B cell (primary cell): ENCODE results near the gene BFSP1. TPM values are rescaled to one million over a fixed set of nuclear protein-coding genes. Genes with fewer than 3 reads are reported as not detected.

Source experiments
- ATAC-seq: fragments of 200-7000 bp; cut with Tn5 transposase; one replicate; pipeline ENCODE4 v1.10.0; 2021; ENCODE audit warnings: low read depth, mild to moderate bottlenecking, moderate number of reproducible peaks, moderate library complexity
- CTCF ChIA-PET: fragments of 350-600 bp; sonication (Branson Sonifier 250); formaldehyde crosslinking; loops from one replicate; lab custom pipeline; 2021; ENCODE audit warnings: antibody characterized with exemption, inconsistent platforms; lab: Charles Lee
- POLR2A ChIA-PET: fragments of 350-600 bp; sonication (Branson Sonifier 250); formaldehyde crosslinking; loops from one replicate; lab custom pipeline; 2021; ENCODE audit warnings: antibody characterized with exemption; lab: Charles Lee
- DNase-seq: peaks from one replicate; pipeline ENCODE4 v3.0.0; 2013
- H2AFZ ChIP-seq: 2 replicates; pipeline ENCODE4 v1.6.1; 2012; ENCODE audit warnings: mild to moderate bottlenecking, low read depth, low read length; ENCODE audit not compliant: insufficient read depth, poor library complexity, severe bottlenecking
- H3K27ac ChIP-seq, 2 donors: 1 replicate in 1 of 2; 2 replicates in 1 of 2; pipeline ENCODE4 v1.5.1; 2012 to 2013; ENCODE audit warnings: low read length in 2 of 2, mild to moderate bottlenecking in 2 of 2, moderate library complexity in 1 of 2
- H3K27me3 ChIP-seq, 4 experiments: fragments of 200-600 bp in 1 of 4; sonication (generic) in 1 of 4; replicated peaks in 1 of 4; 1 replicate in 2 of 4; 2 replicates in 2 of 4; pipeline versions ENCODE4 v1.6.1 to v1.7.0; 2013 to 2016; ENCODE audit warnings: low read length in 3 of 4, mild to moderate bottlenecking in 2 of 4, mixed read lengths in 1 of 4, moderate library complexity in 1 of 4; ENCODE audit not compliant: insufficient read depth in 4 of 4, control insufficient read depth in 3 of 4; ENCODE audit errors: control extremely low read depth in 1 of 4
- H3K36me3 ChIP-seq, 2 experiments: replicated peaks in 1 of 2; 1 replicate in 1 of 2; 2 replicates in 1 of 2; pipeline versions ENCODE4 v1.6.1 to v1.7.1; 2013; ENCODE audit warnings: low read length in 1 of 2; ENCODE audit not compliant: insufficient read depth in 2 of 2, control insufficient read depth in 1 of 2; ENCODE audit errors: control extremely low read depth in 1 of 2, extremely low read depth in 1 of 2
- H3K4me1 ChIP-seq, 2 donors: fragments of 200-600 bp in 1 of 2; sonication (generic) in 1 of 2; 1 replicate in 1 of 2; 2 replicates in 1 of 2; pipeline versions ENCODE4 v1.5.1 to v1.6.1; 2013 to 2017; ENCODE audit warnings: low read length in 2 of 2; ENCODE audit not compliant: control insufficient read depth in 2 of 2, insufficient read depth in 2 of 2
- H3K4me2 ChIP-seq: replicated peaks from 2 replicates; pipeline ENCODE3; 2012; ENCODE audit warnings: mild to moderate bottlenecking, low read depth, low read length; ENCODE audit not compliant: poor library complexity, severe bottlenecking
- H3K4me3 ChIP-seq, 5 experiments: fragments of 200-600 bp in 1 of 5; sonication (generic) in 1 of 5; 1 replicate in 3 of 5; 2 replicates in 2 of 5; pipeline versions ENCODE4 v1.5.1 to v1.7.0; 2011 to 2016; ENCODE audit warnings: low read length in 4 of 5, mild to moderate bottlenecking in 4 of 5, low read depth in 2 of 5, control low read depth in 1 of 5, moderate library complexity in 1 of 5; ENCODE audit not compliant: insufficient read depth in 1 of 5; ENCODE audit errors: control extremely low read depth in 1 of 5, extremely low read depth in 1 of 5
- H3K79me2 ChIP-seq: fragments of 200-600 bp; sonication (generic); one replicate; pipeline ENCODE4 v1.6.0; 2016; ENCODE audit warnings: low read length; ENCODE audit not compliant: control insufficient read depth, insufficient read depth
- H3K9ac ChIP-seq: fragments of 200-600 bp; sonication (generic); 2 replicates; pipeline ENCODE4 v1.6.1; 2017; ENCODE audit warnings: mild to moderate bottlenecking, low read length, moderate library complexity
- H3K9me3 ChIP-seq, 3 donors: one replicate each; pipeline versions ENCODE4 v1.6.1 to v1.7.1; 2013; ENCODE audit warnings: low read length in 2 of 3; ENCODE audit not compliant: control insufficient read depth in 2 of 3, insufficient read depth in 1 of 3; ENCODE audit errors: control extremely low read depth in 1 of 3
- H4K20me1 ChIP-seq: 2 replicates; pipeline ENCODE4 v1.6.0; 2012; ENCODE audit warnings: mild to moderate bottlenecking, low read length; ENCODE audit not compliant: insufficient read depth, control insufficient read depth, poor library complexity, severe bottlenecking
- H3K27ac Mint-ChIP-seq: one replicate; pipeline ENCODE4 v1.8.0; 2021; ENCODE audit warnings: mixed read lengths
- H3K27me3 Mint-ChIP-seq: one replicate; pipeline ENCODE4 v1.8.0; 2021; ENCODE audit warnings: mixed read lengths
- H3K4me1 Mint-ChIP-seq: one replicate; pipeline ENCODE4 v1.8.0; 2021; ENCODE audit warnings: mixed read lengths
- H3K4me3 Mint-ChIP-seq: one replicate; pipeline ENCODE4 v1.8.0; 2021; ENCODE audit warnings: mixed read lengths
- H3K9me3 Mint-ChIP-seq: one replicate; pipeline ENCODE4 v1.8.0; 2022; ENCODE audit warnings: mixed read lengths; ENCODE audit not compliant: insufficient read depth
- CTCF ChIP-seq: fragments of 200-600 bp; IDR thresholded peaks from one replicate; pipeline ENCODE4 v1.8.0; 2022; ENCODE audit warnings: antibody characterized with exemption, mild to moderate bottlenecking
- EZH2 ChIP-seq: IDR thresholded peaks from 2 replicates; pipeline ENCODE4 v1.6.1; 2012; ENCODE audit warnings: borderline replicate concordance, low read depth, mild to moderate bottlenecking, moderate library complexity, low read length; ENCODE audit not compliant: insufficient read depth, poor library complexity, severe bottlenecking
- WGBS: methylation state at CpG from one replicate; pipeline ENCODE4 v1.1.5; 2013; ENCODE audit warnings: missing lambda C conversion rate; ENCODE audit not compliant: insufficient coverage; 5-methylcytosine and 5-hydroxymethylcytosine counted together
- intact Hi-C: fragments of 100-400 bp; cut with micrococcal nuclease; formaldehyde crosslinking; loops from one replicate; pipeline ENCODE4 v1.10.0; 2022
- polyA plus RNA-seq: library from polyadenylated mRNA; depleted of rRNA; stranded (reverse); fragments of >200 nt; gene quantifications from 2 replicates; pipeline ENCODE4 v1.2.3, GENCODE V29; 2012
- total RNA-seq, 2 donors: library from RNA; stranded (reverse); fragments of 120-200 nt in 1 of 2; gene quantifications; 1 replicate in 1 of 2; 2 replicates in 1 of 2; pipeline versions ENCODE4 v1.2.3 to v1.2.4, GENCODE V29; 2013 to 2022

Gene BFSP1
- total and polyA plus RNA-seq, 2 donors (not counting 1 experiment from before 2014, with no cell fraction given): not detected

GRCh38 chr20:17513939-17514338 is 17.2 kb downstream of the BFSP1 start:
- ATAC-seq: no peak
- Histone ChIP-seq H3K36me3 (no peaks in the 10 kb centered on the region), H3K79me2 (no peaks in the 10 kb centered on the region), H3K9me3 (no peaks in the 10 kb centered on the region), H3K4me2 (no peak overlapping the region), H3K27ac (no peak overlapping the region), H4K20me1 (no peaks in the 10 kb centered on the region), H3K4me1 (no peaks in the 10 kb centered on the region), H3K4me3 (no peak overlapping the region), H3K27me3 (peaks cover 0 to 5% (median 2%) of the 10 kb centered on the region in 4 experiments), H2AFZ (no peak overlapping the region), H3K9ac (no peak overlapping the region)
- Mint-ChIP-seq H3K4me1 (no peaks in the 10 kb centered on the region), H3K27ac (no peak overlapping the region), H3K9me3 (no peaks in the 10 kb centered on the region), H3K4me3 (no peak overlapping the region), H3K27me3 (peaks cover 26% of the 10 kb centered on the region)
- ChIA-PET CTCF (interaction anchor here (1.3 kb wide), 1 partner anchor 9 kb away, joined by 10 read pairs; no protein-coding TSS in a partner anchor), POLR2A (interaction anchor here (0.6 kb wide), 1 partner anchor 365 kb away, joined by 6 read pairs; no protein-coding TSS in a partner anchor)
- intact Hi-C loops: no loop called here
- no CpG with 5 or more reads among the region's 2 CpGs for WGBS
- TF ChIP-seq EZH2 (no peak), CTCF (no peak)
- no peak for DNase-seq

GRCh38 chr20:17511401-17511800 is 19.8 kb downstream of the BFSP1 start:
- Histone ChIP-seq H3K27ac (no peak overlapping the region), H3K36me3 (no peaks in the 10 kb centered on the region), H3K9ac (no peak overlapping the region), H3K9me3 (no peaks in the 10 kb centered on the region), H3K4me1 (no peaks in the 10 kb centered on the region), H3K4me3 (no peak overlapping the region), H3K79me2 (no peaks in the 10 kb centered on the region), H3K4me2 (no peak overlapping the region), H4K20me1 (no peaks in the 10 kb centered on the region), H3K27me3 (peaks cover 0 to 3% (median 0%) of the 10 kb centered on the region in 4 experiments), H2AFZ (no peak overlapping the region)
- peaks cover 13% of the 10 kb centered on the region for H3K27me3 Mint-ChIP-seq
- no peaks in the 10 kb centered on the region for H3K4me1 Mint-ChIP-seq
- ATAC-seq: no peak
- TF ChIP-seq EZH2 (no peak), CTCF (no peak)
- no peak overlapping the region for H3K4me3 Mint-ChIP-seq
- no peak for DNase-seq
- POLR2A ChIA-PET: no interaction called here
- no peaks in the 10 kb centered on the region for H3K9me3 Mint-ChIP-seq
- 80% methylated on average over 1 of the region's 6 CpGs for WGBS
- CTCF ChIA-PET: interaction anchor here (0.8 kb wide), 1 partner anchor 25 kb away, joined by 4 read pairs; no protein-coding TSS in a partner anchor
- peak overlapping the region; percentile 39 for H3K27ac Mint-ChIP-seq
- intact Hi-C loops: no loop called here
